GM15510 (cell line): ENCODE results near the gene CCR2.

Experiments
- POLR2A ChIP-seq: IDR thresholded peaks from 3 replicates; pipeline ENCODE4 v1.6.1; 2011; ENCODE audit warnings: borderline replicate concordance; ENCODE audit not compliant: insufficient read length; ENCODE audit errors: extremely low read depth

The CCR2 gene

DNA sequence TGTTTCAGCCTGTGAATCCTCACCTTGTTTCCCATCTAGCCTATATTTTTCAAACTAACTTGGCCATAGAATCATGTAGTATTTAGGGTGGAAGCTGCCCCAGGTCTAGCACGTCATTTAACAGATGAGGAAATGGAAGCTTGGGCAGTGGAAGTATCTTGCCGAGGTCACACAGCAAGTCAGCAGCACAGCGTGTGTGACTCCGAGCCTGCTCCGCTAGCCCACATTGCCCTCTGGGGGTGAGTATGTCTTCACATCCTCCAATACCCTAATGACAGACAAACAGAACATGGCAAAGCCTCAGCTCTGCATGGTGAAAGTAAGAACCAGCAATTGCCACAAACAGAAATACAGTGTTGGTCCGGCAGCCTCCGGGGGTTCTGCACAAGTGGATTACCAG is 14.7 kb downstream of the CCR2 start:
- no peak for TF ChIP-seq POLR2A

DNA sequence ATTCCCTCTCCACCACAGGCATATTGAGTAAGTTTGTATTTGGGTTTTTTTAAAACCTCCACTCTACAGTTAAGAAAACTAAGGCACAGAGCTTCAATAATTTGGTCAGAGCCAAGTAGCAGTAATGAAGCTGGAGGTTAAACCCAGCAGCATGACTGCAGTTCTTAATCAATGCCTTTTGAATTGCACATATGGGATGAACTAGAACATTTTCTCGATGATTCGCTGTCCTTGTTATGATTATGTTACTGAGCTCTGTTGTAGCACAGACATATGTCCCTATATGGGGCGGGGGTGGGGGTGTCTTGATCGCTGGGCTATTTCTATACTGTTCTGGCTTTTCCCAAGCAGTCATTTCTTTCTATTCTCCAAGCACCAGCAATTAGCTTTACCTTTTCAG is 15.2 kb downstream of the CCR2 start:
- TF ChIP-seq POLR2A = no peak

DNA sequence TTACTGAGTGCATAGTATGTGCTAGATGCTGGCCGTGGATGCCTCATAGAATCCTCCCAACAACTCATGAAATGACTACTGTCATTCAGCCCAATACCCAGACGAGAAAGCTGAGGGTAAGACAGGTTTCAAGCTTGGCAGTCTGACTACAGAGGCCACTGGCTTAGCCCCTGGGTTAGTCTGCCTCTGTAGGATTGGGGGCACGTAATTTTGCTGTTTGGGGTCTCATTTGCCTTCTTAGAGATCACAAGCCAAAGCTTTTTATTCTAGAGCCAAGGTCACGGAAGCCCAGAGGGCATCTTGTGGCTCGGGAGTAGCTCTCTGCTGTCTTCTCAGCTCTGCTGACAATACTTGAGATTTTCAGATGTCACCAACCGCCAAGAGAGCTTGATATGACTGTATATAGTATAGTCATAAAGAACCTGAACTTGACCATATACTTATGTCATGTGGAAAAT is 15.8 kb downstream of the CCR2 start:
- no peak for TF ChIP-seq POLR2A

DNA sequence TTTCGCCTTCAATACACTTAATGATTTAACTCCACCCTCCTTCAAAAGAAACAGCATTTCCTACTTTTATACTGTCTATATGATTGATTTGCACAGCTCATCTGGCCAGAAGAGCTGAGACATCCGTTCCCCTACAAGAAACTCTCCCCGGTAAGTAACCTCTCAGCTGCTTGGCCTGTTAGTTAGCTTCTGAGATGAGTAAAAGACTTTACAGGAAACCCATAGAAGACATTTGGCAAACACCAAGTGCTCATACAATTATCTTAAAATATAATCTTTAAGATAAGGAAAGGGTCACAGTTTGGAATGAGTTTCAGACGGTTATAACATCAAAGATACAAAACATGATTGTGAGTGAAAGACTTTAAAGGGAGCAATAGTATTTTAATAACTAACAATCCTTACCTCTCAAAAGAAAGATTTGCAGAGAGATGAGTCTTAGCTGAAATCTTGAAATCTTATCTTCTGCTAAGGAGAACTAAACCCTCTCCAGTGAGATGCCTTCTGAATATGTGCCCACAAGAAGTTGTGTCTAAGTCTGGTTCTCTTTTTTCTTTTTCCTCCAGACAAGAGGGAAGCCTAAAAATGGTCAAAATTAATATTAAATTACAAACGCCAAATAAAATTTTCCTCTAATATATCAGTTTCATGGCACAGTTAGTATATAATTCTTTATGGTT is 17.1 kb downstream of the CCR2 start, which contains the start of gene CCR5:
TSS of gene CCR5 (plus strand) at position 108 of the 680 bp plus-strand sequence. CDS start 1,957 bp downstream, outside the sequence.
- TF ChIP-seq POLR2A = no peak

DNA sequence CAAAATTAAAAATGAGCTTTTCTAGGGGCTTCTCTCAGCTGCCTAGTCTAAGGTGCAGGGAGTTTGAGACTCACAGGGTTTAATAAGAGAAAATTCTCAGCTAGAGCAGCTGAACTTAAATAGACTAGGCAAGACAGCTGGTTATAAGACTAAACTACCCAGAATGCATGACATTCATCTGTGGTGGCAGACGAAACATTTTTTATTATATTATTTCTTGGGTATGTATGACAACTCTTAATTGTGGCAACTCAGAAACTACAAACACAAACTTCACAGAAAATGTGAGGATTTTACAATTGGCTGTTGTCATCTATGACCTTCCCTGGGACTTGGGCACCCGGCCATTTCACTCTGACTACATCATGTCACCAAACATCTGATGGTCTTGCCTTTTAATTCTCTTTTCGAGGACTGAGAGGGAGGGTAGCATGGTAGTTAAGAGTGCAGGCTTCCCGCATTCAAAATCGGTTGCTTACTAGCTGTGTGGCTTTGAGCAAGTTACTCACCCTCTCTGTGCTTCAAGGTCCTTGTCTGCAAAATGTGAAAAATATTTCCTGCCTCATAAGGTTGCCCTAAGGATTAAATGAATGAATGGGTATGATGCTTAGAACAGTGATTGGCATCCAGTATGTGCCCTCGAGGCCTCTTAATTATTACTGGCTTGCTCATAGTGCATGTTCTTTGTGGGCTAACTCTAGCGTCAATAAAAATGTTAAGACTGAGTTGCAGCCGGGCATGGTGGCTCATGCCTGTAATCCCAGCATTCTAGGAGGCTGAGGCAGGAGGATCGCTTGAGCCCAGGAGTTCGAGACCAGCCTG is 17.8 kb downstream of the CCR2 start:
- no peak for TF ChIP-seq POLR2A

DNA sequence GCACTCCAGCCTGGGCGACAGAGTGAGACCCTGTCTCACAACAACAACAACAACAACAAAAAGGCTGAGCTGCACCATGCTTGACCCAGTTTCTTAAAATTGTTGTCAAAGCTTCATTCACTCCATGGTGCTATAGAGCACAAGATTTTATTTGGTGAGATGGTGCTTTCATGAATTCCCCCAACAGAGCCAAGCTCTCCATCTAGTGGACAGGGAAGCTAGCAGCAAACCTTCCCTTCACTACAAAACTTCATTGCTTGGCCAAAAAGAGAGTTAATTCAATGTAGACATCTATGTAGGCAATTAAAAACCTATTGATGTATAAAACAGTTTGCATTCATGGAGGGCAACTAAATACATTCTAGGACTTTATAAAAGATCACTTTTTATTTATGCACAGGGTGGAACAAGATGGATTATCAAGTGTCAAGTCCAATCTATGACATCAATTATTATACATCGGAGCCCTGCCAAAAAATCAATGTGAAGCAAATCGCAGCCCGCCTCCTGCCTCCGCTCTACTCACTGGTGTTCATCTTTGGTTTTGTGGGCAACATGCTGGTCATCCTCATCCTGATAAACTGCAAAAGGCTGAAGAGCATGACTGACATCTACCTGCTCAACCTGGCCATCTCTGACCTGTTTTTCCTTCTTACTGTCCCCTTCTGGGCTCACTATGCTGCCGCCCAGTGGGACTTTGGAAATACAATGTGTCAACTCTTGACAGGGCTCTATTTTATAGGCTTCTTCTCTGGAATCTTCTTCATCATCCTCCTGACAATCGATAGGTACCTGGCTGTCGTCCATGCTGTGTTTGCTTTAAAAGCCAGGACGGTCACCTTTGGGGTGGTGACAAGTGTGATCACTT is 18.8 kb downstream of the CCR2 start:
- TF ChIP-seq POLR2A = no peak

DNA sequence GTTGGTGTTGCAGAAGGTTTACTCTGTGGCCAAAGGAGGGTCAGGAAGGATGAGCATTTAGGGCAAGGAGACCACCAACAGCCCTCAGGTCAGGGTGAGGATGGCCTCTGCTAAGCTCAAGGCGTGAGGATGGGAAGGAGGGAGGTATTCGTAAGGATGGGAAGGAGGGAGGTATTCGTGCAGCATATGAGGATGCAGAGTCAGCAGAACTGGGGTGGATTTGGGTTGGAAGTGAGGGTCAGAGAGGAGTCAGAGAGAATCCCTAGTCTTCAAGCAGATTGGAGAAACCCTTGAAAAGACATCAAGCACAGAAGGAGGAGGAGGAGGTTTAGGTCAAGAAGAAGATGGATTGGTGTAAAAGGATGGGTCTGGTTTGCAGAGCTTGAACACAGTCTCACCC is 20.8 kb downstream of the CCR2 start:
- no peak for TF ChIP-seq POLR2A

DNA sequence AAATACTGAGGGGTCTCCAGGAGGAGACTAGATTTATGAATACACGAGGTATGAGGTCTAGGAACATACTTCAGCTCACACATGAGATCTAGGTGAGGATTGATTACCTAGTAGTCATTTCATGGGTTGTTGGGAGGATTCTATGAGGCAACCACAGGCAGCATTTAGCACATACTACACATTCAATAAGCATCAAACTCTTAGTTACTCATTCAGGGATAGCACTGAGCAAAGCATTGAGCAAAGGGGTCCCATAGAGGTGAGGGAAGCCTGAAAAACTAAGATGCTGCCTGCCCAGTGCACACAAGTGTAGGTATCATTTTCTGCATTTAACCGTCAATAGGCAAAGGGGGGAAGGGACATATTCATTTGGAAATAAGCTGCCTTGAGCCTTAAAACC is 21.3 kb downstream of the CCR2 start:
- no peak for TF ChIP-seq POLR2A

DNA sequence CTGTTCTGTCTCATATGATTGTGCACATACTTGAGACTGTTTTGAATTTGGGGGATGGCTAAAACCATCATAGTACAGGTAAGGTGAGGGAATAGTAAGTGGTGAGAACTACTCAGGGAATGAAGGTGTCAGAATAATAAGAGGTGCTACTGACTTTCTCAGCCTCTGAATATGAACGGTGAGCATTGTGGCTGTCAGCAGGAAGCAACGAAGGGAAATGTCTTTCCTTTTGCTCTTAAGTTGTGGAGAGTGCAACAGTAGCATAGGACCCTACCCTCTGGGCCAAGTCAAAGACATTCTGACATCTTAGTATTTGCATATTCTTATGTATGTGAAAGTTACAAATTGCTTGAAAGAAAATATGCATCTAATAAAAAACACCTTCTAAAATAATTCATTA is 21.9 kb downstream of the CCR2 start:
- no peak for TF ChIP-seq POLR2A

DNA sequence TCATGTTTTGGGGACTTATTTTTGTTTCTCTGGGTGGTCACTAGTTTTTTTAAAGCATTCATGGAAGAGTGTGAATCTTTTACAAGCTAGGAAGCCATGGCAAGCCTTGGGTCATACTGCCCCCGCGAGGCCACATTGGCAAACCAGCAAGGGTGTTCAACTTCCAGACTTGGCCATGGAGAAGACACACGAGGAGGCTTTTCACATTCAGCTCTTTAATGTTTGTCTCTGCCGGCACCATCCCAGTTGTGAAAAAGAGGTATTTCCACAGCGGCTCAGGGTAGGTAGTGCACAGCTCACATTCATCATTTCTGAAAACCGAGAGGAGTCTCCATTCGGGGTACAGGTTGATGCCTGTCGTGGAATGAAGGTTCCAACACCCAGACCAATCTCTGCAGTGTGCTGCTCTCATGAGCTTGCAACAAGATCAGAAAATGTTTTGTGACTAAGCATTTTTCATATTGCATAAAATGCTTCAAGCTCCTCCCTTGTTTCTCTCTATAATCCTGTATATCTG is 24.6 kb downstream of the CCR2 start:
- no peak for TF ChIP-seq POLR2A

DNA sequence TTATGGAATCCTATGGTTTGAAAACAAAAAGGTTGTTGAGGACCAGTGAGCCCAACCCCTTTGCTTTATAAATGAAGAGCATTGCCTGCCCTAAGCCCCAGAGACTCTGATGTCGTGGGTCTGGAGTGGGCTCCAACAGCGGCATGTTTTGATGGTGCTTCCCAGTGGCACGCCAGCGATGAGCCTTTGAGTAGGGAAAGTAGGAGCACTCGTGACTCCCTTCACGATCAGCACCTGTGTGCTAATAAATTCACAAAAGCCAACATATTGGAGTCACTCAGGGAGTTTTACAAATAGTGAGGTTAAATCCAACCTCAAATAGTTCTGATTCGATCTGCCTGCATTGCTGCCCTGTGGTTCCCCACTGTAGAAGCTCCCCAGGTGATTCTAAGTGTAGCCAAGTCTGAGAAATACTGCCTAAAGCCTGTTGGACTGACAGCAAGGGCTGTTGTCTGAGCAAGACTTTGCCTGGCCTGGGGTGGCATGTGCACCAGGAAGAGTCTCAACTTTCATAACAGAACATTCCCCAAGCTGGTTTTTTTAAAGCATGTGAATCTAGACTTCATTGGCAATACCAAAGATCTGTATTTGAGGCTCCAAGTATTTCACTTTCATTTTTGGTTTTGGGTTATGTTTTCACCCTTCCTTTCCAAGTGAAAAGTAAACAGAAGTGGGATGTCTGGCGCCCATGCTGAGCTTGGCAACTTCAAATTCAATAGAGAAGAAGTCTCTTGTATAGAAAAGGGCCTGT is 26.7 kb downstream of the CCR2 start:
- TF ChIP-seq POLR2A = no peak

DNA sequence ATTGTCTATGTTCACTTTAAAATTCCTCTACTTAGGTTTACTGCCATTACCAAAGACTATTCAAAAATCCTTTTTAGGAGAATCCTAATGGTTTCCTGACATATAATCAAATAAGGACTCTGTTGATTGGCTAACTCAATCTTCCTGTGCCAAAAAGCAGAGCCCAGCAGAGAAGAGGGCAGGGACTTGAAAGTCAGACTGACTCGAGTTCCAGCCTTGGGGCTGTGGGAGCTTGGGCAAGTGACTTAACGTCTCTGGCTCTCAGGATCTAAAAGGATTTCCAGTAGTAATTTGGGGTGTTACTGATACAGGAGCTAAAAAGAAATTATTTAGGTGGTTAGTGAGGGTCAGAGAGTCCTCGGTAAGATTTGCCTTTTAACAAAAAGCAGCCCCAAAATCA is 27.7 kb downstream of the CCR2 start:
- TF ChIP-seq POLR2A = no peak

DNA sequence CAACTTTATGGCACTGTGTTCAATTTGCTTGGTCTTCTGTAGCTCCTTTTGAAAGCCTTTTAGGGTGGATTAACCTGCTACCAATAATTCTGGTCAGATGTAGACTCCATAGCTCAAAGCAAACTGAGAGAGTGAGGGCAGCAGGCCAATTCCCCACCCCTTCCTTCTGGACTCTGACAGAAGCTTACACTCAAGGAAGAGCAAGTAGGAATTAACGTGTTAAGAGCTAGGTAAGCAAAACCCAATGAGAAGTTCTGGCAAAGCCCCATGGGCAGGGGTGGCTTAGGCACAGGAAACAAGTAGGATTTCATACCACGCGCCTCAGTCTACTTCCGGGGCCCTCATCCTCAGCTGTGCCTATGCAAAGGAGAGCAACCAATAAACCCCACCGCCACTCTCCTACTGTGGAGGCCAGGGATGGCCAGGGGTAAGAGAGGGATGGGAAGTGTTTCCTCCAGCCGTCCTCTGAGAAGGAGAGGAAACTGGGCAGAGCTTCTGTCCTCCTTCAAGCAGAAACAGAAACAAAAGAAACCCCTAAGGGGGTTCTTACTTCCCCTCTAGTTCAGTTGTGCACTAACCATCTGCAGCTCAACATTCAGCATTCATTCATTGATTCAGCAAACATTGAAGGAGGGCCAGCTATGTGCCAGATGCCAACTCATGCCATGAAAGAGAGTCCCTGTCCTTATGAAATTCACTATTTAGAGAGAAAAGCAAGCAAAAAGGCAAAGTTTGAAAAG is 29.5 kb downstream of the CCR2 start:
- no peak for TF ChIP-seq POLR2A
